ENCODE results near the gene EGLN3.
"Not testable (repeated sequence)": the region's sequence is repeated elsewhere in the genome, so short reads cannot be mapped to it uniquely, and the experiment has no call there.

The EGLN3 gene

GRCh38 chr14:33932576-33933345 is 18.1 kb downstream of the EGLN3 start:
- TF ChIP-seq POLR2A (IDR thresholded peaks at IDR 0.05; ENCODE audit: low read depth, low read length), result no peak
- no peak for TF ChIP-seq PAX5 (IDR thresholded peaks at IDR 0.05; ENCODE audit: insufficient read depth, low read length, severe bottlenecking)
- no peak for TF ChIP-seq POLR2AphosphoS5 (IDR thresholded peaks at IDR 0.05; ENCODE audit: low read depth, low read length)
- TF ChIP-seq TAF1 (IDR thresholded peaks at IDR 0.05; ENCODE audit: low read depth, low read length), result no peak
- no peak for TF ChIP-seq POU2F2 (IDR thresholded peaks at IDR 0.05; ENCODE audit: low read depth, low read length)
- TF ChIP-seq SPI1 (IDR thresholded peaks at IDR 0.05; ENCODE audit: low read depth, low read length), result no peak
- DNase-seq (ENCODE audit: insufficient read length, low spot score), result no peak
- no peak for FAIRE-seq

- FAIRE-seq, result no peak
- DNase-seq (ENCODE audit: insufficient read length, low spot score), result no peak
- TF ChIP-seq PAX5 (IDR thresholded peaks at IDR 0.05; ENCODE audit: insufficient read depth, low read length, severe bottlenecking) (no peak), TAF1 (IDR thresholded peaks at IDR 0.05; ENCODE audit: low read depth, low read length) (no peak), SPI1 (IDR thresholded peaks at IDR 0.05; ENCODE audit: low read depth, low read length) (no peak), POLR2A (IDR thresholded peaks at IDR 0.05; ENCODE audit: low read depth, low read length) (no peak), POLR2AphosphoS5 (IDR thresholded peaks at IDR 0.05; ENCODE audit: low read depth, low read length) (no peak), POU2F2 (IDR thresholded peaks at IDR 0.05; ENCODE audit: low read depth, low read length) (no peak)
Observed at GRCh38 chr14:33932033-33932432, 18.8 kb downstream of the EGLN3 start.

GRCh38 chr14:33931461-33931860 is 19.4 kb downstream of the EGLN3 start:
- no peak for TF ChIP-seq POLR2AphosphoS5 (IDR thresholded peaks at IDR 0.05; ENCODE audit: low read depth, low read length)
- no peak for TF ChIP-seq POLR2A (IDR thresholded peaks at IDR 0.05; ENCODE audit: low read depth, low read length)
- TF ChIP-seq POU2F2 (IDR thresholded peaks at IDR 0.05; ENCODE audit: low read depth, low read length), result no peak
- TF ChIP-seq PAX5 (IDR thresholded peaks at IDR 0.05; ENCODE audit: insufficient read depth, low read length, severe bottlenecking), result no peak
- TF ChIP-seq TAF1 (IDR thresholded peaks at IDR 0.05; ENCODE audit: low read depth, low read length), result no peak
- no peak for TF ChIP-seq SPI1 (IDR thresholded peaks at IDR 0.05; ENCODE audit: low read depth, low read length)
- FAIRE-seq, result no peak

GRCh38 chr14:33930439-33930838 is 20.4 kb downstream of the EGLN3 start:
- TF ChIP-seq POU2F2 (IDR thresholded peaks at IDR 0.05; ENCODE audit: low read depth, low read length), result no peak
- no peak for TF ChIP-seq SPI1 (IDR thresholded peaks at IDR 0.05; ENCODE audit: low read depth, low read length)
- no peak for TF ChIP-seq TAF1 (IDR thresholded peaks at IDR 0.05; ENCODE audit: low read depth, low read length)
- TF ChIP-seq POLR2AphosphoS5 (IDR thresholded peaks at IDR 0.05; ENCODE audit: low read depth, low read length), result no peak
- TF ChIP-seq POLR2A (IDR thresholded peaks at IDR 0.05; ENCODE audit: low read depth, low read length), result no peak
- no peak for TF ChIP-seq PAX5 (IDR thresholded peaks at IDR 0.05; ENCODE audit: insufficient read depth, low read length, severe bottlenecking)
- FAIRE-seq (no peak), DNase-seq (ENCODE audit: insufficient read length, low spot score) (no peak)

More at GRCh38 chr14:33931461-33931860, 19.4 kb downstream of the EGLN3 start:
- DNase-seq (ENCODE audit: insufficient read length, low spot score), result no peak

- TF ChIP-seq POLR2AphosphoS5 (IDR thresholded peaks at IDR 0.05; ENCODE audit: low read depth, low read length) (no peak), PAX5 (IDR thresholded peaks at IDR 0.05; ENCODE audit: insufficient read depth, low read length, severe bottlenecking) (no peak), POU2F2 (IDR thresholded peaks at IDR 0.05; ENCODE audit: low read depth, low read length) (no peak), POLR2A (IDR thresholded peaks at IDR 0.05; ENCODE audit: low read depth, low read length) (no peak), TAF1 (IDR thresholded peaks at IDR 0.05; ENCODE audit: low read depth, low read length) (no peak), SPI1 (IDR thresholded peaks at IDR 0.05; ENCODE audit: low read depth, low read length) (no peak)
- DNase-seq (ENCODE audit: insufficient read length, low spot score), result no peak
- no peak for FAIRE-seq
Observed at GRCh38 chr14:33929799-33930408, 21.0 kb downstream of the EGLN3 start.

GRCh38 chr14:33928895-33929294 is 22.0 kb downstream of the EGLN3 start:
- TF ChIP-seq POLR2A (IDR thresholded peaks at IDR 0.05; ENCODE audit: low read depth, low read length) (no peak), SPI1 (IDR thresholded peaks at IDR 0.05; ENCODE audit: low read depth, low read length) (no peak), TAF1 (IDR thresholded peaks at IDR 0.05; ENCODE audit: low read depth, low read length) (no peak), POLR2AphosphoS5 (IDR thresholded peaks at IDR 0.05; ENCODE audit: low read depth, low read length) (no peak), POU2F2 (IDR thresholded peaks at IDR 0.05; ENCODE audit: low read depth, low read length) (no peak), PAX5 (IDR thresholded peaks at IDR 0.05; ENCODE audit: insufficient read depth, low read length, severe bottlenecking) (no peak)
- FAIRE-seq (no peak), DNase-seq (ENCODE audit: insufficient read length, low spot score) (no peak)

- no peak for DNase-seq (ENCODE audit: insufficient read length, low spot score)
- TF ChIP-seq PAX5 (IDR thresholded peaks at IDR 0.05; ENCODE audit: insufficient read depth, low read length, severe bottlenecking), result no peak
- FAIRE-seq, result no peak
Observed at GRCh38 chr14:33927944-33928343, 22.9 kb downstream of the EGLN3 start.

GRCh38 chr14:33926967-33927366 is 23.9 kb downstream of the EGLN3 start:
- FAIRE-seq; DNase-seq (ENCODE audit: insufficient read length, low spot score): not testable (repeated sequence)

- no peak for DNase-seq (ENCODE audit: insufficient read length, low spot score)
- FAIRE-seq, result no peak
- TF ChIP-seq TAF1 (IDR thresholded peaks at IDR 0.05; ENCODE audit: low read depth, low read length), result no peak
- no peak for TF ChIP-seq SPI1 (IDR thresholded peaks at IDR 0.05; ENCODE audit: low read depth, low read length)
- TF ChIP-seq POU2F2 (IDR thresholded peaks at IDR 0.05; ENCODE audit: low read depth, low read length), result no peak
- TF ChIP-seq POLR2A (IDR thresholded peaks at IDR 0.05; ENCODE audit: low read depth, low read length), result no peak
- no peak for TF ChIP-seq POLR2AphosphoS5 (IDR thresholded peaks at IDR 0.05; ENCODE audit: low read depth, low read length)
- TF ChIP-seq PAX5 (IDR thresholded peaks at IDR 0.05; ENCODE audit: insufficient read depth, low read length, severe bottlenecking), result no peak
Observed at GRCh38 chr14:33925946-33926345, 24.9 kb downstream of the EGLN3 start.

GRCh38 chr14:33925235-33925634 is 25.6 kb downstream of the EGLN3 start:
- DNase-seq (ENCODE audit: insufficient read length, low spot score) (no peak), FAIRE-seq (no peak)
- TF ChIP-seq SPI1 (IDR thresholded peaks at IDR 0.05; ENCODE audit: low read depth, low read length), result no peak
- TF ChIP-seq POU2F2 (IDR thresholded peaks at IDR 0.05; ENCODE audit: low read depth, low read length), result no peak
- TF ChIP-seq POLR2AphosphoS5 (IDR thresholded peaks at IDR 0.05; ENCODE audit: low read depth, low read length), result no peak
- TF ChIP-seq POLR2A (IDR thresholded peaks at IDR 0.05; ENCODE audit: low read depth, low read length), result no peak
- no peak for TF ChIP-seq PAX5 (IDR thresholded peaks at IDR 0.05; ENCODE audit: insufficient read depth, low read length, severe bottlenecking)
